Transverse colon (tissue), 3 donors: ENCODE data around the gene KRTAP3-3.

Experiments
- POLR2A ChIP-seq: fragments of 450-650 bp; IDR thresholded peaks from one replicate; pipeline ENCODE4 v1.6.1; 2016; ENCODE audit warnings: antibody characterized with exemption, mild to moderate bottlenecking, moderate library complexity
- TF ChIP-seq, protein P1 (sequence below), 5 experiments: fragments of 200-600 bp in 3 of 5; fragments of 450-650 bp in 2 of 5; sonication (generic) in 3 of 5; IDR thresholded peaks; 1 replicate in 2 of 5; 2 replicates in 3 of 5; pipeline ENCODE4 v1.5.1; 2016 to 2017; ENCODE audit warnings: antibody characterized with exemption in 5 of 5, inconsistent platforms in 3 of 5, mild to moderate bottlenecking in 2 of 5, moderate library complexity in 1 of 5

DNA sequence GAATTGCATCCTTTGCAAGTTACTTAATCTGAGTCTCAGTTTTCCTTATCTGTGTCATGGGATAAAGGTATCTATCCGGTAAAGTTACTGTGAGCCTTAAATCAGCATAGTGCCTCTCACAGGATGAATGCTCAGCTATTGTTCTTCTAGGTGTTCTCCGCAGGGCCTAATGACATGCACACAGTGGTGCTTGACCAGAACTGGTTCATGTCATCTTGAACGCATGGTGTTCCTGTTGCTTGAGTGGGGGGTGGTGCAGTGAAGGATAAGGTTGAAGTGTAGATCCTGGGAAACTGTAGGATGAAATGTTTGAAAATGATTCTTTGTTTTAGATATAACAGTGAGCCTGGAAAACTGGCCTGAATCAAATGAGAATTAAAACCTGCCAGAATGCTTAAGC, 13.8 kb downstream of the KRTAP3-3 start:
- no peak for TF ChIP-seq POLR2A
- TF ChIP-seq, protein P1, sequence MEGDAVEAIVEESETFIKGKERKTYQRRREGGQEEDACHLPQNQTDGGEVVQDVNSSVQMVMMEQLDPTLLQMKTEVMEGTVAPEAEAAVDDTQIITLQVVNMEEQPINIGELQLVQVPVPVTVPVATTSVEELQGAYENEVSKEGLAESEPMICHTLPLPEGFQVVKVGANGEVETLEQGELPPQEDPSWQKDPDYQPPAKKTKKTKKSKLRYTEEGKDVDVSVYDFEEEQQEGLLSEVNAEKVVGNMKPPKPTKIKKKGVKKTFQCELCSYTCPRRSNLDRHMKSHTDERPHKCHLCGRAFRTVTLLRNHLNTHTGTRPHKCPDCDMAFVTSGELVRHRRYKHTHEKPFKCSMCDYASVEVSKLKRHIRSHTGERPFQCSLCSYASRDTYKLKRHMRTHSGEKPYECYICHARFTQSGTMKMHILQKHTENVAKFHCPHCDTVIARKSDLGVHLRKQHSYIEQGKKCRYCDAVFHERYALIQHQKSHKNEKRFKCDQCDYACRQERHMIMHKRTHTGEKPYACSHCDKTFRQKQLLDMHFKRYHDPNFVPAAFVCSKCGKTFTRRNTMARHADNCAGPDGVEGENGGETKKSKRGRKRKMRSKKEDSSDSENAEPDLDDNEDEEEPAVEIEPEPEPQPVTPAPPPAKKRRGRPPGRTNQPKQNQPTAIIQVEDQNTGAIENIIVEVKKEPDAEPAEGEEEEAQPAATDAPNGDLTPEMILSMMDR (IDR thresholded peaks at IDR 0.05), result no peak
